Thyroid gland (tissue), 4 donors: ENCODE results near the gene PCGF3.
"Not testable (repeated sequence)": the region's sequence is repeated elsewhere in the genome, so short reads cannot be mapped to it uniquely, and the experiment has no call there.

Experiments
- CTCF ChIP-seq, 6 experiments: fragments of 200-600 bp in 3 of 6; fragments of 450-650 bp in 3 of 6; sonication (generic) in 3 of 6; IDR thresholded peaks; one replicate each; pipeline ENCODE4 v1.5.1; 2016 to 2019; ENCODE audit warnings: antibody characterized with exemption in 6 of 6, mild to moderate bottlenecking in 2 of 6, inconsistent platforms in 1 of 6, moderate library complexity in 1 of 6
- POLR2A ChIP-seq, 2 donors: fragments of 450-650 bp; IDR thresholded peaks; one replicate each; pipeline ENCODE4 v1.6.1; 2017; ENCODE audit warnings: antibody characterized with exemption in 2 of 2, mild to moderate bottlenecking in 2 of 2, moderate library complexity in 1 of 2

GRCh38 chr4:774419-775092, 68.9 kb downstream of the PCGF3 start:
- not testable (repeated sequence) for TF ChIP-seq CTCF, POLR2A (IDR thresholded peaks at IDR 0.05)
